LNCAP (cell line): ENCODE results near the gene WDR1.

ENCODE experiments used
- CTCF ChIP-seq: fragments of 450-650 bp; IDR thresholded peaks from 2 replicates; pipeline ENCODE4 v1.5.1; 2017; ENCODE audit warnings: mild to moderate bottlenecking

The WDR1 gene

GRCh38 chr4:10066670-10067651 is 49.6 kb downstream of the WDR1 start:
- no peak for TF ChIP-seq CTCF

GRCh38 chr4:10066206-10066605 is 50.4 kb downstream of the WDR1 start:
- TF ChIP-seq CTCF, result no peak

GRCh38 chr4:10063544-10064300 is 52.9 kb downstream of the WDR1 start:
- TF ChIP-seq CTCF, result peak; percentile 75

GRCh38 chr4:10061650-10062415 is 54.8 kb downstream of the WDR1 start:
- TF ChIP-seq CTCF, result no peak

GRCh38 chr4:10058371-10058770 is 58.2 kb downstream of the WDR1 start:
- no peak for TF ChIP-seq CTCF

GRCh38 chr4:10057023-10057395 is 59.6 kb downstream of the WDR1 start:
- no peak for TF ChIP-seq CTCF

- no peak for TF ChIP-seq CTCF
Measured at GRCh38 chr4:10056334-10057022, 60.1 kb downstream of the WDR1 start.
